DOHH2 (cell line): ENCODE data around the gene KCP.

Experiments used
- H3F3A ChIP-seq: fragments of 200-600 bp; sonication (generic), shearing (Covaris generic); 2 replicates; pipeline ENCODE4 v1.6.0; 2016; ENCODE audit warnings: antibody characterized with exemption, mild to moderate bottlenecking; ENCODE audit not compliant: control insufficient read depth, insufficient read depth
- H3K27ac ChIP-seq: fragments of 200-600 bp; sonication (generic); 2 replicates; pipeline ENCODE4 v1.5.1; 2014; ENCODE audit warnings: low read depth, mild to moderate bottlenecking, low read length, moderate library complexity
- H3K27me3 ChIP-seq: fragments of 200-600 bp; sonication (generic); 2 replicates; pipeline ENCODE4 v1.6.1; 2014; ENCODE audit warnings: mild to moderate bottlenecking, low read length, mixed read lengths; ENCODE audit not compliant: control insufficient read depth
- H3K36me3 ChIP-seq: fragments of 200-600 bp; sonication (generic); 2 replicates; pipeline ENCODE4 v1.6.1; 2014; ENCODE audit warnings: mild to moderate bottlenecking, low read length, moderate library complexity, mixed read lengths; ENCODE audit not compliant: control insufficient read depth
- H3K4me1 ChIP-seq: fragments of 200-600 bp; sonication (generic); 2 replicates; pipeline ENCODE4 v1.6.1; 2014; ENCODE audit warnings: mild to moderate bottlenecking, low read length, mixed read lengths; ENCODE audit not compliant: control insufficient read depth
- H3K4me2 ChIP-seq: fragments of 200-600 bp; sonication (generic); 2 replicates; pipeline ENCODE4 v1.6.0; 2014; ENCODE audit warnings: mild to moderate bottlenecking, low read length, moderate library complexity
- H3K4me3 ChIP-seq: fragments of 200-600 bp; sonication (generic); 2 replicates; pipeline ENCODE4 v1.5.1; 2014; ENCODE audit warnings: mild to moderate bottlenecking, low read length, mixed read lengths
- H3K79me2 ChIP-seq: fragments of 200-600 bp; sonication (generic); 2 replicates; pipeline ENCODE4 v1.6.1; 2014; ENCODE audit warnings: mild to moderate bottlenecking, low read length, mixed read lengths; ENCODE audit not compliant: control insufficient read depth
- H3K9me2 ChIP-seq: fragments of 200-600 bp; sonication (generic); replicated peaks from 2 replicates; pipeline ENCODE4 v1.6.1; 2014; ENCODE audit warnings: mild to moderate bottlenecking, low read length, mixed read lengths; ENCODE audit not compliant: control insufficient read depth
- H3K9me3 ChIP-seq: fragments of 200-600 bp; sonication (generic); 2 replicates; pipeline ENCODE4 v1.6.1; 2014; ENCODE audit warnings: antibody characterized with exemption, low read length, mixed read lengths; ENCODE audit not compliant: control insufficient read depth, insufficient read depth
- H4K20me1 ChIP-seq: fragments of 200-600 bp; sonication (generic); 2 replicates; pipeline ENCODE4 v1.6.0; 2014; ENCODE audit warnings: low read depth, mild to moderate bottlenecking, antibody characterized with exemption, low read length, moderate library complexity; ENCODE audit not compliant: control insufficient read depth, insufficient read depth
- EZH2phosphoT487 ChIP-seq: fragments of 200-600 bp; sonication (generic); IDR thresholded peaks from 2 replicates; pipeline ENCODE4 v1.6.1; 2017; ENCODE audit warnings: borderline replicate concordance, mild to moderate bottlenecking, antibody characterized with exemption, low read length, moderate library complexity, mixed read lengths
- TF ChIP-seq, protein P1 (sequence below): fragments of 200-600 bp; sonication (generic); IDR thresholded peaks from one replicate; pipeline ENCODE4 v1.5.1; 2014; ENCODE audit warnings: antibody characterized with exemption, mild to moderate bottlenecking, low read depth, low read length; ENCODE audit not compliant: poor library complexity, severe bottlenecking

KCP gene

DNA sequence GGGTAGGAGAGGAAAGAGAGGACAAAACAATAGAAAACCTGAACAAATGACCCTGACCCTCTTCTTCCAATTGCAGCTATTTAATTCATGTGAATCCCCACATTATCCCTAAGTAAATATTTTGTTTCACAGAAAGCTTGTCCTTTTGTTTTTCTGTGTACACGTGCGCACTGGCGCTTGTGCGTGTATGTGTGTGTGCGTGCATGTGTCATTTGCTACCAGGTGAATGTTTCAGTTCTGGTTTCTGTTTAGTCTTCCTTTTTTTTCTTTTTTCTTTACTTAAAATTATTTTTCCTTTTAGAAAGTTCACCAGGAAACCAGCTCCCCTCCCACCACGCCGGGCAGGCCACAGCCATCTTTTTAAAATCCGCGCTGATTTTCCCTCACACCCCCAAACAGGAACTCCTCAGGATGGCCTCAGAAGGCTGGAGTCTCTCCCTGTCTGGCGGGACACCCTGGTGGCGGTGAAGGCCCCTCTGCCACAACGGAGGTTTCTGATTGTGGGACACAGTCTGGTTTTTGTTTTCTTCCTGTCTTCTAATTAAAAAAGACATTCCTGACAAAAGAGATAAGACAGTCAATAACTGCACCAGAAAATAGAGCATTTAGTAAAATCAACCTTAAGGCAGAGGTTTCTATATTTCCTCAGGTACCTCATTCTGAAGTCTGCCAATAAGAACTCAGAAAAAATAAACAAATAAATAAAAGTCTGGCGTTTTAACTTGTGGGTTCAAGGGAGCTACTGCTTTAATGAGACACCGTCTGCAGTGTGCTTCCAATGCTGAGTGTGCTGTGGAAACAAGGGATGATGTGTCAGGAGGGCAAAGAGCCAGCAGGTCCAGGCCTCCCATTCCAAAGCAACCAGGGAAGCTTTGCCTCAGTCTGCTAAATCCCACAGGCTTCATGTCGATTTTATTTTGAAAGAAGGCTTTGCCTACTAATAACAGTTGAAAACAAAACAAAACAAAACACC lies 44.6 kb upstream of the KCP start:
- H3K4me1 ChIP-seq: peaks cover 14% of the 10 kb centered on the region
- TF ChIP-seq, protein P1, sequence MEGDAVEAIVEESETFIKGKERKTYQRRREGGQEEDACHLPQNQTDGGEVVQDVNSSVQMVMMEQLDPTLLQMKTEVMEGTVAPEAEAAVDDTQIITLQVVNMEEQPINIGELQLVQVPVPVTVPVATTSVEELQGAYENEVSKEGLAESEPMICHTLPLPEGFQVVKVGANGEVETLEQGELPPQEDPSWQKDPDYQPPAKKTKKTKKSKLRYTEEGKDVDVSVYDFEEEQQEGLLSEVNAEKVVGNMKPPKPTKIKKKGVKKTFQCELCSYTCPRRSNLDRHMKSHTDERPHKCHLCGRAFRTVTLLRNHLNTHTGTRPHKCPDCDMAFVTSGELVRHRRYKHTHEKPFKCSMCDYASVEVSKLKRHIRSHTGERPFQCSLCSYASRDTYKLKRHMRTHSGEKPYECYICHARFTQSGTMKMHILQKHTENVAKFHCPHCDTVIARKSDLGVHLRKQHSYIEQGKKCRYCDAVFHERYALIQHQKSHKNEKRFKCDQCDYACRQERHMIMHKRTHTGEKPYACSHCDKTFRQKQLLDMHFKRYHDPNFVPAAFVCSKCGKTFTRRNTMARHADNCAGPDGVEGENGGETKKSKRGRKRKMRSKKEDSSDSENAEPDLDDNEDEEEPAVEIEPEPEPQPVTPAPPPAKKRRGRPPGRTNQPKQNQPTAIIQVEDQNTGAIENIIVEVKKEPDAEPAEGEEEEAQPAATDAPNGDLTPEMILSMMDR: no peak
- no peak for TF ChIP-seq EZH2phosphoT487
- no peak overlapping the region for H3K27ac ChIP-seq
- H3F3A ChIP-seq: 0 out of 2 replicates have a peak, but pooled peaks cover 7% of the 10 kb centered on the region
- peaks cover 82% of the 10 kb centered on the region for H3K36me3 ChIP-seq
- no peaks in the 10 kb centered on the region for H3K9me2 ChIP-seq
- no peaks in the 10 kb centered on the region for H3K9me3 ChIP-seq
- no peak overlapping the region for H3K4me3 ChIP-seq
- H3K79me2 ChIP-seq: no peaks in the 10 kb centered on the region
- H4K20me1 ChIP-seq: no peaks in the 10 kb centered on the region
- no peak overlapping the region for H3K4me2 ChIP-seq
- no peaks in the 10 kb centered on the region for H3K27me3 ChIP-seq

DNA sequence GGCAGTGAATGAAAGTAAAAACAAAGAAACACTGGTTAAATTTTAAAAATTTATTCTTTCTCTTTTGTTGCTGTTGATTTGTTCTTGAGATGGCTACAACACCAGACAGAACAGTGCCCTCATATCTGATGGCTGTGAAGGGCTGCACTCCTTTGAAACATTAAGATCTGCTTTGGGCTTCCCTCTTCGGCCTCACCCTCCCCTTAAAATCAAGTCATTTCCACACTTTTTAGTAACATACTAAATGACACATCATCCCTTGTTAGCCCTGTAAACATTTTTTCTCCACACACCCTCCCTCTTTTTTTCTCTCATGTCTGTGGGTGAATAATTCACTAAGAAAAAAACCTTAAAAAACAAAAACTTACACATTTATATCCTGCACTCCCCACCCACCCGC lies 43.6 kb upstream of the KCP start:
- Histone ChIP-seq H3F3A (0 out of 2 replicates have a peak, but pooled peaks cover 7% of the 10 kb centered on the region), H3K27ac (no peak overlapping the region), H3K9me2 (no peaks in the 10 kb centered on the region), H3K79me2 (no peaks in the 10 kb centered on the region), H3K9me3 (no peaks in the 10 kb centered on the region), H3K36me3 (peaks cover 73% of the 10 kb centered on the region), H3K4me2 (no peak overlapping the region), H4K20me1 (no peaks in the 10 kb centered on the region), H3K27me3 (no peaks in the 10 kb centered on the region), H3K4me1 (peaks cover 14% of the 10 kb centered on the region), H3K4me3 (no peak overlapping the region)
- TF ChIP-seq, protein P1: no peak
- no peak for TF ChIP-seq EZH2phosphoT487

GRCh38 chr7:128951296-128951695 lies 40.8 kb upstream of the KCP start:
- Histone ChIP-seq H3K27me3 (no peaks in the 10 kb centered on the region), H3K4me1 (peaks cover 14% of the 10 kb centered on the region), H3K27ac (no peak overlapping the region), H4K20me1 (no peaks in the 10 kb centered on the region), H3K4me3 (no peak overlapping the region), H3K9me2 (no peaks in the 10 kb centered on the region), H3K9me3 (no peaks in the 10 kb centered on the region), H3K4me2 (no peak overlapping the region), H3K36me3 (peaks cover 55% of the 10 kb centered on the region), H3K79me2 (no peaks in the 10 kb centered on the region), H3F3A (0 out of 2 replicates have a peak, but pooled peaks cover 7% of the 10 kb centered on the region)
- no peak for TF ChIP-seq EZH2phosphoT487
- TF ChIP-seq, protein P1: no peak
